ENCODE data around the gene ANTXR1. TPM values are rescaled to one million over a fixed set of nuclear protein-coding genes. Genes with fewer than 3 reads are reported as not detected.

ANTXR1 gene
- total RNA-seq, 2 donors from 2014 or later, result 38.4 to 39.9 TPM

- intact Hi-C loops (cut with DNase I), result no loop called here
- no peak for DNase-seq
- peak in 1 of 2 donors; percentile 50 for ATAC-seq
Observed at GRCh38 chr2:69143748-69144360, 130.9 kb downstream of the ANTXR1 start.

- no peak for ATAC-seq
- DNase-seq, result no peak
- intact Hi-C loops (cut with DNase I), result no loop called here
Observed at GRCh38 chr2:69145204-69145603, 132.2 kb downstream of the ANTXR1 start.

GRCh38 chr2:69147841-69148533 lies 135.0 kb downstream of the ANTXR1 start:
- ATAC-seq, result no peak
- DNase-seq, result no peak
- intact Hi-C loops (cut with DNase I), result no loop called here

GRCh38 chr2:69149631-69150215 lies 136.7 kb downstream of the ANTXR1 start:
- intact Hi-C loops (cut with DNase I), result no loop called here
- DNase-seq (peak; percentile 35), ATAC-seq (peak; percentile 45 to 79)

- DNase-seq, result no peak
- intact Hi-C loops (cut with DNase I), result no loop called here
- peak in 1 of 2 donors; percentile 48 for ATAC-seq
Observed at GRCh38 chr2:69151931-69152330, 139.0 kb downstream of the ANTXR1 start.

- intact Hi-C loops (cut with DNase I), result no loop called here
- ATAC-seq (peak; percentile 14 to 77), DNase-seq (no peak)
Observed at GRCh38 chr2:69152847-69153583, 140.0 kb downstream of the ANTXR1 start.

- ATAC-seq, result no peak
- DNase-seq, result no peak
- intact Hi-C loops (cut with DNase I), result no loop called here
Observed at GRCh38 chr2:69154106-69154505, 141.1 kb downstream of the ANTXR1 start.

GRCh38 chr2:69156624-69157023 lies 143.6 kb downstream of the ANTXR1 start:
- intact Hi-C loops (cut with DNase I), result no loop called here
- ATAC-seq (no peak), DNase-seq (no peak)

GRCh38 chr2:69157441-69157840 lies 144.5 kb downstream of the ANTXR1 start:
- intact Hi-C loops (cut with DNase I), result no loop called here
- DNase-seq, result no peak
- ATAC-seq, result no peak

- intact Hi-C loops (cut with DNase I), result no loop called here
- ATAC-seq (peak; percentile 39 to 78), DNase-seq (no peak)
Observed at GRCh38 chr2:69159986-69160385, 147.0 kb downstream of the ANTXR1 start.

GRCh38 chr2:69162057-69162456 lies 149.1 kb downstream of the ANTXR1 start:
- no peak for DNase-seq
- ATAC-seq, result no peak
- intact Hi-C loops (cut with DNase I), result no loop called here

- intact Hi-C loops (cut with DNase I), result no loop called here
- DNase-seq (no peak), ATAC-seq (peak; percentile 39 to 66)
Observed at GRCh38 chr2:69163109-69163508, 150.1 kb downstream of the ANTXR1 start.

- no peak for DNase-seq
- ATAC-seq, result no peak
- intact Hi-C loops (cut with DNase I), result no loop called here
Observed at GRCh38 chr2:69163556-69163955, 150.6 kb downstream of the ANTXR1 start.

GRCh38 chr2:69164061-69164778 lies 151.2 kb downstream of the ANTXR1 start:
- DNase-seq (no peak), ATAC-seq (peak; percentile 31 to 63)
- intact Hi-C loops (cut with DNase I), result no loop called here

- DNase-seq, result no peak
- ATAC-seq, result no peak
- intact Hi-C loops (cut with DNase I), result no loop called here
Observed at GRCh38 chr2:69165091-69165880, 152.3 kb downstream of the ANTXR1 start.

- no peak for DNase-seq
- intact Hi-C loops (cut with DNase I), result no loop called here
- no peak for ATAC-seq
Observed at GRCh38 chr2:69166465-69166811, 153.5 kb downstream of the ANTXR1 start.

- intact Hi-C loops (cut with DNase I), result no loop called here
- DNase-seq (no peak), ATAC-seq (peak; percentile 9 to 82)
Observed at GRCh38 chr2:69166812-69167468, 154.0 kb downstream of the ANTXR1 start.

GRCh38 chr2:69167469-69167822 lies 154.5 kb downstream of the ANTXR1 start:
- ATAC-seq (no peak), DNase-seq (no peak)
- intact Hi-C loops (cut with DNase I), result no loop called here

Data from left cardiac atrium (tissue), 4 donors.